Trophoblast cell (in vitro differentiated cells and primary cell): Measurements from ENCODE around the gene TP53BP1.

Experiments
- DNase-seq, 2 donors: peaks; one replicate each; pipeline ENCODE4 v3.0.0-alpha.2; 2016
- H2AFZ ChIP-seq: 2 replicates; pipeline ENCODE4 v1.6.1; 2013; ENCODE audit warnings: low read length, moderate library complexity, mild to moderate bottlenecking; ENCODE audit not compliant: insufficient read depth, poor library complexity
- H2AK5ac ChIP-seq: 2 replicates; pipeline ENCODE4 v1.6.1; 2013; ENCODE audit warnings: mild to moderate bottlenecking, low read length
- H2BK120ac ChIP-seq: 2 replicates; pipeline ENCODE4 v1.6.1; 2013; ENCODE audit warnings: low read length, mild to moderate bottlenecking, moderate library complexity; ENCODE audit not compliant: insufficient read depth, poor library complexity
- H2BK12ac ChIP-seq: 2 replicates; pipeline ENCODE4 v1.6.1; 2013; ENCODE audit warnings: mild to moderate bottlenecking, low read length, moderate library complexity
- H2BK5ac ChIP-seq: 2 replicates; pipeline ENCODE4 v1.6.1; 2013; ENCODE audit warnings: low read length, low read depth, moderate library complexity, mild to moderate bottlenecking; ENCODE audit not compliant: poor library complexity
- H3K14ac ChIP-seq: 2 replicates; pipeline ENCODE4 v1.6.1; 2013; ENCODE audit warnings: mild to moderate bottlenecking, low read length
- H3K18ac ChIP-seq: 2 replicates; pipeline ENCODE4 v1.6.1; 2013; ENCODE audit warnings: mild to moderate bottlenecking, low read length
- H3K23ac ChIP-seq: 2 replicates; pipeline ENCODE4 v1.6.1; 2013; ENCODE audit warnings: low read length
- H3K27ac ChIP-seq: 2 replicates; pipeline ENCODE4 v1.5.1; 2013; ENCODE audit warnings: low read depth, mild to moderate bottlenecking, inconsistent platforms, low read length, moderate library complexity
- H3K27me3 ChIP-seq: 2 replicates; pipeline ENCODE4 v1.6.1; 2013; ENCODE audit warnings: inconsistent platforms, mild to moderate bottlenecking, low read length, moderate library complexity; ENCODE audit not compliant: insufficient read depth
- H3K36me3 ChIP-seq, 2 experiments: 1 replicate in 1 of 2; 2 replicates in 1 of 2; pipeline ENCODE4 v1.6.1; 2013; ENCODE audit warnings: low read length in 2 of 2, mild to moderate bottlenecking in 2 of 2, moderate library complexity in 1 of 2; ENCODE audit not compliant: insufficient read depth in 2 of 2, control insufficient read depth in 1 of 2
- H3K4ac ChIP-seq: 2 replicates; pipeline ENCODE4 v1.6.1; 2013; ENCODE audit warnings: low read depth, mild to moderate bottlenecking, low read length, moderate library complexity
- H3K4me1 ChIP-seq, 2 experiments: 1 replicate in 1 of 2; 2 replicates in 1 of 2; pipeline ENCODE4 v1.6.1; 2013; ENCODE audit warnings: low read length in 2 of 2, mild to moderate bottlenecking in 2 of 2, moderate library complexity in 1 of 2; ENCODE audit not compliant: insufficient read depth in 2 of 2, control insufficient read depth in 1 of 2
- H3K4me2 ChIP-seq: 2 replicates; pipeline ENCODE4 v1.6.1; 2013; ENCODE audit warnings: inconsistent platforms, mild to moderate bottlenecking, low read length, moderate library complexity
- H3K4me3 ChIP-seq: 2 replicates; pipeline ENCODE4 v1.5.1; 2013; ENCODE audit warnings: mild to moderate bottlenecking, low read depth, low read length, inconsistent platforms
- H3K79me1 ChIP-seq: one replicate; pipeline ENCODE4 v1.6.1; 2013; ENCODE audit warnings: low read length
- H3K79me2 ChIP-seq: 2 replicates; pipeline ENCODE4 v1.6.1; 2013; ENCODE audit warnings: low read length, mild to moderate bottlenecking; ENCODE audit not compliant: control insufficient read depth, insufficient read depth, poor library complexity
- H3K9ac ChIP-seq: 2 replicates; pipeline ENCODE4 v1.6.1; 2013; ENCODE audit warnings: mild to moderate bottlenecking, low read length
- H3K9me3 ChIP-seq: 2 replicates; pipeline ENCODE4 v1.6.1; 2013; ENCODE audit warnings: low read depth, mild to moderate bottlenecking, control low read depth, inconsistent platforms, low read length; ENCODE audit not compliant: insufficient read depth
- H4K12ac ChIP-seq: 2 replicates; pipeline ENCODE4 v1.6.1; 2013; ENCODE audit warnings: low read depth, mild to moderate bottlenecking, low read length, moderate library complexity
- H4K8ac ChIP-seq: 2 replicates; pipeline ENCODE4 v1.6.1; 2013; ENCODE audit warnings: low read depth, mild to moderate bottlenecking, low read length, moderate library complexity
- H4K91ac ChIP-seq: one replicate; pipeline ENCODE4 v1.6.1; 2013; ENCODE audit warnings: low read depth, mild to moderate bottlenecking, low read length, moderate library complexity
- WGBS: extraction: QIAGEN DNeasy Blood & Tissue Kit; methylation state at CpG from one replicate; pipeline ENCODE4 v1.1.7; 2013; ENCODE audit warnings: missing lambda C conversion rate; ENCODE audit not compliant: insufficient read length, insufficient coverage; ENCODE audit errors: extremely low coverage; 5-methylcytosine and 5-hydroxymethylcytosine counted together

The TP53BP1 gene

DNA sequence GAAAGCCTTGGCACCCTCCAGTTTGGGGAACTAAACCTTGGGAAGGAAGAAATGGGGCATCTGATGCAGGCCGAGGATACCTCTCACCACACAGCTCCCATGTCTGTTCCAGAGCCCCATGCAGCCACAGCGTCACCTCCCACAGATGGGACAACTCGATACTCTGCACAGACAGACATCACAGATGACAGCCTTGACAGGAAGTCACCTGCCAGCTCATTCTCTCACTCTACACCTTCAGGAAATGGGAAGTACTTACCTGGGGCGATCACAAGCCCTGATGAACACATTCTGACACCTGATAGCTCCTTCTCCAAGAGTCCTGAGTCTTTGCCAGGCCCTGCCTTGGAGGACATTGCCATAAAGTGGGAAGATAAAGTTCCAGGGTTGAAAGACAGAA is 32.2 kb upstream of the TP53BP1 start:
- Histone ChIP-seq H4K12ac (no peak overlapping the region), H3K79me1 (no peaks in the 10 kb centered on the region), H3K27ac (no peak overlapping the region), H3K4me2 (no peak overlapping the region), H3K36me3 (peaks cover 11 to 16% of the 10 kb centered on the region in 2 experiments), H3K18ac (no peak overlapping the region), H3K27me3 (no peaks in the 10 kb centered on the region), H3K14ac (no peak overlapping the region), H3K4me3 (no peak overlapping the region), H2BK120ac (no peak overlapping the region), H3K4me1 (no peaks in the 10 kb centered on the region), H3K23ac (no peak overlapping the region), H2AK5ac (no peak overlapping the region), H2BK12ac (no peak overlapping the region), H3K9me3 (no peaks in the 10 kb centered on the region), H3K4ac (no peak overlapping the region), H2AFZ (no peak overlapping the region), H4K8ac (no peak overlapping the region), H4K91ac (no peak overlapping the region), H2BK5ac (no peak overlapping the region), H3K9ac (no peak overlapping the region), H3K79me2 (no peaks in the 10 kb centered on the region)
- no peak for DNase-seq
- WGBS, result no CpG with 5 or more reads among the region's 4 CpGs

DNA sequence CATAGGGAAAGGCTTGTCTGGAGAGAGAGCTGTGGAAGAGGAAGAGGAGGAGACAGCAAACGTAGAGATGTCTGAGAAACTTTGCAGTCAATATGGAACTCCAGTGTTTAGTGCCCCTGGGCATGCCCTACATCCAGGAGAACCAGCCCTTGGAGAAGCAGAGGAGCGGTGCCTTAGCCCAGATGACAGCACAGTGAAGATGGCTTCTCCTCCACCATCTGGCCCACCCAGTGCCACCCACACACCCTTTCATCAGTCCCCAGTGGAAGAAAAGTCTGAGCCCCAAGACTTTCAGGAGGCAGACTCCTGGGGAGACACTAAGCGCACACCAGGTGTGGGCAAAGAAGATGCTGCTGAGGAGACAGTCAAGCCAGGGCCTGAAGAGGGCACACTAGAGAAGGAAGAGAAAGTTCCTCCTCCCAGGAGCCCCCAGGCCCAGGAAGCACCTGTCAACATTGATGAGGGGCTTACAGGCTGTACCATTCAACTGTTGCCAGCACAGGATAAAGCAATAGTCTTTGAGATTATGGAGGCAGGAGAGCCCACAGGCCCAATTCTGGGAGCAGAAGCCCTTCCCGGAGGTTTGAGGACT is 31.4 kb upstream of the TP53BP1 start:
- no peaks in the 10 kb centered on the region for H3K27me3 ChIP-seq
- no peak overlapping the region for H2BK12ac ChIP-seq
- no peak overlapping the region for H3K4me3 ChIP-seq
- H3K79me2 ChIP-seq, result no peaks in the 10 kb centered on the region
- no peak overlapping the region for H3K23ac ChIP-seq
- no peak for DNase-seq
- H3K4me1 ChIP-seq, result no peaks in the 10 kb centered on the region
- H3K14ac ChIP-seq, result no peak overlapping the region
- H2BK120ac ChIP-seq, result no peak overlapping the region
- no peak overlapping the region for H2AK5ac ChIP-seq
- no peak overlapping the region for H2AFZ ChIP-seq
- H3K9me3 ChIP-seq, result no peaks in the 10 kb centered on the region
- H4K12ac ChIP-seq, result no peak overlapping the region
- H3K4ac ChIP-seq, result no peak overlapping the region
- no peak overlapping the region for H4K91ac ChIP-seq
- WGBS, result no CpG with 5 or more reads among the region's 4 CpGs
- H4K8ac ChIP-seq, result no peak overlapping the region
- no peak overlapping the region for H3K18ac ChIP-seq
- H2BK5ac ChIP-seq, result no peak overlapping the region
- no peak overlapping the region for H3K27ac ChIP-seq
- peaks cover 11 to 16% of the 10 kb centered on the region in 2 experiments for H3K36me3 ChIP-seq
- no peaks in the 10 kb centered on the region for H3K79me1 ChIP-seq
- H3K9ac ChIP-seq, result no peak overlapping the region
- H3K4me2 ChIP-seq, result no peak overlapping the region

DNA sequence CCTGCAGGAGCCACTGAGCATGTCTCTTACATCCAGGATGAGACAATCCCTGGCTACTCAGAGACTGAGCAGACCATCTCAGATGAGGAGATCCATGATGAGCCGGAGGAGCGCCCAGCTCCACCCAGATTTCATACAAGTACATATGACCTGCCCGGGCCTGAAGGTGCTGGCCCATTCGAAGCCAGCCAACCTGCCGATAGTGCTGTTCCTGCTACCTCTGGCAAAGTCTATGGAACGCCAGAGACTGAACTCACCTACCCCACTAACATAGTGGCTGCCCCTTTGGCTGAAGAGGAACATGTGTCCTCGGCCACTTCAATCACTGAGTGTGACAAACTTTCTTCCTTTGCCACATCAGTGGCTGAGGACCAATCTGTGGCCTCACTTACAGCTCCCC is 30.7 kb upstream of the TP53BP1 start:
- Histone ChIP-seq H3K23ac (no peak overlapping the region), H3K4me3 (no peak overlapping the region), H3K4ac (no peak overlapping the region), H3K4me1 (no peaks in the 10 kb centered on the region), H3K36me3 (peaks cover 11 to 16% of the 10 kb centered on the region in 2 experiments), H4K12ac (no peak overlapping the region), H3K27me3 (no peaks in the 10 kb centered on the region), H2AFZ (no peak overlapping the region), H2BK120ac (no peak overlapping the region), H3K9me3 (no peaks in the 10 kb centered on the region), H2AK5ac (no peak overlapping the region), H3K79me2 (no peaks in the 10 kb centered on the region), H4K91ac (no peak overlapping the region), H3K14ac (no peak overlapping the region), H2BK5ac (no peak overlapping the region), H3K4me2 (no peak overlapping the region), H4K8ac (no peak overlapping the region), H2BK12ac (no peak overlapping the region), H3K9ac (no peak overlapping the region), H3K18ac (no peak overlapping the region), H3K27ac (no peak overlapping the region), H3K79me1 (no peaks in the 10 kb centered on the region)
- WGBS, result no CpG with 5 or more reads among the region's 7 CpGs
- no peak for DNase-seq

- H3K27me3 ChIP-seq, result no peaks in the 10 kb centered on the region
- no peak overlapping the region for H2BK120ac ChIP-seq
- no peak overlapping the region for H2BK5ac ChIP-seq
- no peak overlapping the region for H4K8ac ChIP-seq
- H3K27ac ChIP-seq, result no peak overlapping the region
- no peak overlapping the region for H3K18ac ChIP-seq
- no peak overlapping the region for H2AK5ac ChIP-seq
- H3K4me2 ChIP-seq, result no peak overlapping the region
- no peaks in the 10 kb centered on the region for H3K79me2 ChIP-seq
- no peak overlapping the region for H4K91ac ChIP-seq
- H3K36me3 ChIP-seq, result peaks cover 11 to 16% of the 10 kb centered on the region in 2 experiments
- H3K4ac ChIP-seq, result no peak overlapping the region
- H3K9ac ChIP-seq, result no peak overlapping the region
- no peak overlapping the region for H3K14ac ChIP-seq
- no peak for DNase-seq
- no peaks in the 10 kb centered on the region for H3K9me3 ChIP-seq
- no peak overlapping the region for H3K23ac ChIP-seq
- no peak overlapping the region for H2AFZ ChIP-seq
- no peak overlapping the region for H2BK12ac ChIP-seq
- WGBS, result no CpG with 5 or more reads among the region's 9 CpGs
- H3K4me3 ChIP-seq, result no peak overlapping the region
- H3K4me1 ChIP-seq, result peaks cover 4 to 12% of the 10 kb centered on the region in 2 experiments
- no peak overlapping the region for H4K12ac ChIP-seq
- H3K79me1 ChIP-seq, result peaks cover 2% of the 10 kb centered on the region
Observed at GRCh38 chr15:43522247-43522646, 29.3 kb upstream of the TP53BP1 start.
